HUDEP-2 (cell line): ENCODE data around the gene IFNA10.
"Not testable (repeated sequence)": the region's sequence is repeated elsewhere in the genome, so short reads cannot be mapped to it uniquely, and the experiment has no call there.

Experiments used
- DNase-seq, 76 experiments: peaks; one replicate each; lab custom pipeline; 2025; ENCODE audit not compliant: unreplicated experiment in 76 of 76; lab: John Stamatoyannopoulos, UW

Gene IFNA10

GRCh38 chr9:21194867-21195776, 11.8 kb downstream of the IFNA10 start:
- DNase-seq = peak in 18 of 76 experiments; percentile 0 to 43 (median 12)

DNA sequence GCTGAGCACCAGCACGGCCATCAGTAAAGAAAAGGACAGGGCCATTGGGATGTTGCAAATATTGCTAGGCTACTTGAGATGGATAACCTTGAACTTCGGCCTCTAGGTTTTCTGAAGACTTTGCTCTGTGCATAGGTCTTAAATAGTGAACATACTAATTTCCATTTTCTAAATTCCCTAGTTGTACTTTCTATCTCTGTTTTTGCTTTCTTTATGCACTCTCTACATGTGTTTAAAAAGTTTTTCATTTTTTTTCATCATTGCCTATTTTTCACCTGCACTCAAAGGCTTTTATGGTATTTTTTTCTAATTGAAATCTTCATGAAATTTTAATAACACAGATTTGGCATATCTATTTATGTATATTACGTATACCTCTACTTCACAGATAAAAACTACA, 19.5 kb downstream of the IFNA10 start, which contains the start of gene IFNA4:
TSS of gene IFNA4 (minus strand) at position 101 of the 400 bp plus-strand sequence. CDS start at position 45, 56 bp downstream.
- DNase-seq = not testable (repeated sequence)

DNA sequence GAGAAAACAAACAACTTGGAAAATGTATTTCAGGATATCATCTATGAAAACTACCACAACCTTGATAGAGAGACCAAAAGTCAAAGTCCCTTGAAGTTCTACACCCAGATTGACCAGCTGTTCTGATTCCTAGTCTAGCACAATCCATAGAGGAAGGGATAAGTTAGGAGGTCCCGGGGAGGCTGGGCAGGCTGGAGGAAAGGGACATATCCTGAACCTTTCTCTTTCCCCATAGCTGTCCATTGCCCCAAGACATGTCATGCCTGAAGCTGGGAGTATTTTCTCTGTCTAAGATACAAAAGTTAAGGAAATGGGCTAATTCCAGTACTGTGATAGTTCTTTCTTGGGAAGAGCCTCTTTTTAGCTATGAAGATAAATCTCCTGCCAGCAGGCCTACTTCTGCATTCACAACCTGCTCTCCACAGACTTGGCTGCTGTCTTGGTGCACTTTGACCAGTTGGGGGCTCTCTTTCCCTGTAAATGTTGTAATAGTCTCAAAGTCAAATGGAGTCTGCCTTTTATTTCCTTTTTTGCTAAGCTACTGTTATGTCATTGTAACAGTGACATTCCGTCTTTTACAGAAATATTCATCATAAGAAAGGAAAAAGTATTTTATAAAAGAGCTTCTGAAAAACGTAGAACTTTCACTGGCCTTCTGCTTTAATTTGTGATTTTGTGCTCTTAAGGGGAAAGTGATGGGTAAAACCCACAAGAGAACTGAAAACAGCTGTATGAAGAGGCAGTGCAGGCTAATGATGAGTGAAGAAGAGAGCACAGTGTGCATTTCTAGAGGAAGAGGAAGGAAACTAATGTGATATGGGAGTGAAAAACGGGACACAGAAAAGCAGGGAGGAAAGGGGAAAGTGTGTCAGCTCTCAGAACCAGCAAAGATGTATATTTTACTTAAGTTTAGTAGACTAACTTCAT, 23.9 kb downstream of the IFNA10 start:
- peak in 10 of 76 experiments; percentile 1 to 38 (median 7) for DNase-seq

GRCh38 chr9:21174671-21175070, 32.3 kb downstream of the IFNA10 start:
- DNase-seq = no peak

DNA sequence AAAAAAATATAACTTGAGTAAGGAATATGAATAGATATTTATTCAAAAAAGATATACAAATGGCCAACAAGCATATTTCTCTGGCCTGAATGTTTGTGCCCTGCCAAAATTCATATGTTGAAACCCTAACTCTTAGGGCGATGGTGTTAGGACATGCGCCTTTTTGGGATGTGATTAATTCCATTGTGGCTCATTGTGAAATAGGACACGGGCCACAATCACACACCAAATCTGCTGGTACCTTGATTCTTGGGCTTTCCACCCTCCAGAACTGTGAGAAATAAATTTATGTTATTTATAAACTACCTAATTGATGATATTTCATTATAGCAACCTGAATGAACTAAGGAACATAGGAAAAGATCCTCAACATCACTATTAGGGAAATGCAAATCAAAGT, 34.8 kb downstream of the IFNA10 start:
- no peak for DNase-seq

DNA sequence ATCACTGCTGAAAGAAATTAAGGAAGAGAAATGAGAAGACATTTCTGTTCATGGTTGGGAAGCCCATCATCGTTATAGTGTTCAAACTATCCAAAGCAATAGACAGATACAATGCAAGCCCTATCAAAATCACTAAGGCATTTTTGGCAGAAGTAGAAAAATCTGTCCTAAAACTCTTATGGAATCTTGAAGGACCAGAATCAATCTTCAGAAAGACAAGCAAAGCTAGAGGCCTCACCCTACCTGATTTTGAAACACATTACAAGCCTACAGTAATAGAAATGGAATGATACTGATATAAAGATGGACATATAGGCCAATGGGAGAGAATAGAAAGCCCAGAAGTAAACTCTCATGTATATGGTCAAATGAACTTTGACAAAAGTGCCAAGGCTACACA, 35.6 kb downstream of the IFNA10 start:
- DNase-seq = no peak

DNA sequence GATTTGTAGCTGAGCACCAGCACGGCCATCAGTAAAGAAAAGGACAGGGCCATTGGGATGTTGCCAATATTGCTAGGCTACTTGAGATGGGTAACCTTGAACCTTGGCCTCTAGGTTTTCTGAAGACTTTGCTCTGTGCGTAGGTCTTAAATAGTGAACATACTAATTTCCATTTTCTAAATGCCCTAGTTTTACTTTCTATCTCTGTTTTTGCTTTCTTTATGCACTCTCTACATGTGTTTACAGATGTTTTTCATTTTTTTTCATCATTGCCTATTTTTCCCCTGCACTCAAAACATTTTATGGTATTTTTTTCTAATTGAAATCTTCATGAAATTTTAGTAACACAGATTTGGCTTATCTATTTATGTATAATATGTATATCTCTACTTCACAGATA, 40.4 kb downstream of the IFNA10 start, which contains the start of gene IFNA21:
TSS of gene IFNA21 (minus strand) at position 101 of the 400 bp plus-strand sequence. CDS start at position 53, 48 bp downstream.
- DNase-seq = not testable (repeated sequence)

- no peak for DNase-seq
Observed at GRCh38 chr9:21165516-21165915, 41.4 kb downstream of the IFNA10 start.

- no peak for DNase-seq
Observed at GRCh38 chr9:21160178-21160577, 46.8 kb downstream of the IFNA10 start.
